A673 (cell line): ENCODE results near the gene CADPS2. TPM values are rescaled to one million over a fixed set of nuclear protein-coding genes. Genes with fewer than 3 reads are reported as not detected.

Experiments
- BruUV-seq: library from RNA; stranded (reverse); fragments of 400-500 nt; replicated peaks from 2 replicates; lab custom pipeline; 2021; lab: Mats Ljungman, UMichigan
- CTCF ChIA-PET: fragments of 300-600 bp; sonication (Branson Sonifier 250); formaldehyde crosslinking; loops from one replicate; lab custom pipeline; 2022; ENCODE audit warnings: antibody characterized with exemption; lab: Charles Lee
- POLR2A ChIA-PET: fragments of 300-600 bp; sonication (Branson Sonifier 250); formaldehyde crosslinking; loops from one replicate; lab custom pipeline; 2022; ENCODE audit warnings: antibody characterized with exemption; ENCODE audit not compliant: low non-redundant PET; lab: Charles Lee
- DNase-seq: peaks from one replicate; pipeline ENCODE4 v3.0.0-alpha.2; 2015; ENCODE audit warnings: low spot score
- H3K27ac ChIP-seq: fragments of 200-600 bp; sonication (generic); 2 replicates; pipeline ENCODE4 v1.5.1; 2016; ENCODE audit warnings: mixed run types, low read depth, mild to moderate bottlenecking, mixed read lengths, antibody characterized with exemption, low read length; ENCODE audit not compliant: poor library complexity, severe bottlenecking
- H3K27me3 ChIP-seq: fragments of 200-600 bp; sonication (generic); replicated peaks from 2 replicates; pipeline ENCODE4 v1.6.1; 2017; ENCODE audit warnings: mixed run types, low read depth, mild to moderate bottlenecking, mixed read lengths, antibody characterized with exemption, low read length; ENCODE audit not compliant: insufficient read depth, poor library complexity
- H3K36me3 ChIP-seq: fragments of 200-600 bp; sonication (generic); 2 replicates; pipeline ENCODE4 v1.6.1; 2016; ENCODE audit warnings: mixed run types, mild to moderate bottlenecking, mixed read lengths, antibody characterized with exemption, low read length; ENCODE audit not compliant: insufficient read depth, poor library complexity, severe bottlenecking
- H3K4me1 ChIP-seq: fragments of 200-600 bp; sonication (generic); 2 replicates; pipeline ENCODE4 v1.6.1; 2017; ENCODE audit warnings: mixed run types, mild to moderate bottlenecking, mixed read lengths, antibody characterized with exemption, low read length; ENCODE audit not compliant: insufficient read depth, poor library complexity, severe bottlenecking
- H3K4me3 ChIP-seq: fragments of 200-600 bp; sonication (generic); 2 replicates; pipeline ENCODE4 v1.5.1; 2016; ENCODE audit warnings: low read depth, mixed run types, mild to moderate bottlenecking, mixed read lengths, low read length; ENCODE audit not compliant: poor library complexity, severe bottlenecking
- H3K9me3 ChIP-seq: fragments of 200-600 bp; sonication (generic); 2 replicates; pipeline ENCODE4 v1.6.1; 2016; ENCODE audit warnings: mixed run types, low read depth, mild to moderate bottlenecking, mixed read lengths, antibody characterized with exemption, low read length; ENCODE audit not compliant: poor library complexity, severe bottlenecking
- EZH2 ChIP-seq: fragments of 200-600 bp; sonication (generic); IDR thresholded peaks from 2 replicates; pipeline ENCODE4 v1.6.1; 2017; ENCODE audit warnings: borderline replicate concordance, low read depth, mild to moderate bottlenecking, mixed read lengths, antibody characterized with exemption, low read length; ENCODE audit not compliant: poor library complexity, severe bottlenecking
- intact Hi-C: fragments of 100-400 bp; cut with micrococcal nuclease; formaldehyde crosslinking; loops from one replicate; pipeline ENCODE4 v1.10.0; 2022; ENCODE audit not compliant: unreplicated experiment
- total RNA-seq: library from RNA; stranded (reverse); gene quantifications from 2 replicates; pipeline ENCODE4 v1.2.3, GENCODE V29; 2021
- TF ChIP-seq, protein P1 (sequence below): fragments of 300-800, 200-600 bp; sonication (generic); conservative IDR thresholded peaks from 2 replicates; pipeline ENCODE4 v1.5.1; 2017; ENCODE audit warnings: low read depth, mild to moderate bottlenecking, antibody characterized with exemption, low read length, moderate library complexity, mixed read lengths

Gene CADPS2
- total RNA-seq, 1 experiment from 2014 or later: 81.3 TPM

DNA sequence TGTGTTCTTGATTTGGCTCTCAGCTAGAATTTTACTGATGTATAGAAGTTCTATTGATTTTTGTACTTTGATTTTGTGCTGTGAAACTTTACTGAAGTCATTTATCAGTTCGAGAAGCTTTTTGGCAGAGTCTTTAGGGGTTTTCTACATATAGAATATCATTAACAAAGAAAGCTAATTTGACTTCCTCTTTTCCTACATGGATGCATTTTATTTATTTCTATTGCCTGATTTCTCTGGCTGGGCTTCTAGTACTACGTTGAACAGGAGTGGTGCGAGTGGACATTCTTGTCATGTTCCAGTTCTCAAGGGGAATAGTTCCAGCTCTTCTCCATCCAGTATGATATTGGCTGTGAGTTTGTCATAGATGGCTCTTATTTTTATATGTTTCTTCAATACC, 252.8 kb downstream of the CADPS2 start:
- Histone ChIP-seq H3K27me3 (no peaks in the 10 kb centered on the region), H3K4me3 (no peak overlapping the region)
- intact Hi-C loops: no loop called here

DNA sequence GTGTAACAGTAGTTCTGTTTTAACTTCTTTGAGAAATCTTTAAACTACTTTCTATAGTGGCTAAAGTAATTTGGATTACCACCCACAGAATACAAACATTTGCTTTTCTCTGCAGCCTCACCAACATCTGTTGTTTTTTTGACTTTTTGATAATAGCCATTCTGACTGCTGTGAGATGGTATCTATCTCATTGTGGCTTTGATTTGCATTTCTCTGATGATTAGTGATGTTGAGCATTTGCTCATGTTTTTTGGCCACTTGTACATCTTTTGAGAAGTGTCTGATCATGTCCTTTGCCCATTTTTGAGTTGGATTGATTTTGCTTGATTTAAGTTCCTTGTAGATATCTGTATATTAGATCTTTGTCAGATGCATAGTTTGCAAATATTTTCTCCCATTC, 254.0 kb downstream of the CADPS2 start:
- Histone ChIP-seq H3K27me3 (no peaks in the 10 kb centered on the region), H3K27ac (no peak overlapping the region), H3K4me3 (no peak overlapping the region), H3K4me1 (no peaks in the 10 kb centered on the region), H3K36me3 (no peaks in the 10 kb centered on the region), H3K9me3 (no peaks in the 10 kb centered on the region)
- CTCF ChIA-PET: no interaction called here
- no TSS peak for BruUV-seq
- POLR2A ChIA-PET: no interaction called here
- intact Hi-C loops: no loop called here
- no peak for DNase-seq
- no peak for TF ChIP-seq EZH2

More for the DNA sequence above, 252.8 kb downstream of the CADPS2 start:
- no peak for TF ChIP-seq EZH2
- TF ChIP-seq, protein P1, sequence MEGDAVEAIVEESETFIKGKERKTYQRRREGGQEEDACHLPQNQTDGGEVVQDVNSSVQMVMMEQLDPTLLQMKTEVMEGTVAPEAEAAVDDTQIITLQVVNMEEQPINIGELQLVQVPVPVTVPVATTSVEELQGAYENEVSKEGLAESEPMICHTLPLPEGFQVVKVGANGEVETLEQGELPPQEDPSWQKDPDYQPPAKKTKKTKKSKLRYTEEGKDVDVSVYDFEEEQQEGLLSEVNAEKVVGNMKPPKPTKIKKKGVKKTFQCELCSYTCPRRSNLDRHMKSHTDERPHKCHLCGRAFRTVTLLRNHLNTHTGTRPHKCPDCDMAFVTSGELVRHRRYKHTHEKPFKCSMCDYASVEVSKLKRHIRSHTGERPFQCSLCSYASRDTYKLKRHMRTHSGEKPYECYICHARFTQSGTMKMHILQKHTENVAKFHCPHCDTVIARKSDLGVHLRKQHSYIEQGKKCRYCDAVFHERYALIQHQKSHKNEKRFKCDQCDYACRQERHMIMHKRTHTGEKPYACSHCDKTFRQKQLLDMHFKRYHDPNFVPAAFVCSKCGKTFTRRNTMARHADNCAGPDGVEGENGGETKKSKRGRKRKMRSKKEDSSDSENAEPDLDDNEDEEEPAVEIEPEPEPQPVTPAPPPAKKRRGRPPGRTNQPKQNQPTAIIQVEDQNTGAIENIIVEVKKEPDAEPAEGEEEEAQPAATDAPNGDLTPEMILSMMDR: no peak
- Histone ChIP-seq H3K9me3 (no peaks in the 10 kb centered on the region), H3K36me3 (no peaks in the 10 kb centered on the region), H3K27ac (no peak overlapping the region), H3K4me1 (no peaks in the 10 kb centered on the region)
- POLR2A ChIA-PET: no interaction called here
- no peak for DNase-seq
- no TSS peak for BruUV-seq
- CTCF ChIA-PET: no interaction called here

DNA sequence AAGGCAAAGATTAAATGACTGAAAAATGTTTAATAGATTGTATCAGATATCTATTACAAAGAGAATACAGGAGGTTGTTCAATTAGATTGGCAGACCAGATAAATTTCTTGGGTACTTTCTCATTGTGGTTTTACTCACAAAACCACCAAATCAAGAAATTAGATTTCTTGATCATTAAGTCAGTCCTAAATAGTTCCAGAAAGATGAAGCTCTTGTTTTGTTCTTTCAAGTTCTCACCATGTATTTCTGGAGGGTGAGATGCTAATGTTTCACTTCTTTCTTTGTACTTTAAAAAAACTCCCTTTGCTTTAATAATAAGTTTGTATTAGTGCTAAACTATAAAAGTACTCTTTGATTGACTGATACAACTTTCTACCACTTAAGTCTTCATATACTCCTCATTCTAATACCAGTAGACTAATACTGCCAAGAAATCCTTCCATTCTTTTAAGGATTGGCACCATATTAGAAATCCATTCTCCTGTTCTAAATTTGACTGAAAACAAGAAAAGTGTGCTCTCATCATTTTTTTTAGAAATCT, 256.8 kb downstream of the CADPS2 start:
- BruUV-seq: no TSS peak
- ChIA-PET CTCF (no interaction called here), POLR2A (no interaction called here)
- no peaks in the 10 kb centered on the region for H3K4me1 ChIP-seq
- H3K4me3 ChIP-seq: no peak overlapping the region
- H3K9me3 ChIP-seq: no peaks in the 10 kb centered on the region
- no peak for DNase-seq
- intact Hi-C loops: no loop called here
- H3K27ac ChIP-seq: no peak overlapping the region
- TF ChIP-seq, protein P1: no peak
- no peak for TF ChIP-seq EZH2
- no peaks in the 10 kb centered on the region for H3K27me3 ChIP-seq
- H3K36me3 ChIP-seq: no peaks in the 10 kb centered on the region
